Right cardiac atrium (tissue), 5 donors: ENCODE data around the gene SLC38A11. TPM values are rescaled to one million over a fixed set of nuclear protein-coding genes. Genes with fewer than 3 reads are reported as not detected.

ENCODE experiments used
- ATAC-seq, 2 donors: fragments of 200-7000 bp; cut with Tn5 transposase; one replicate each; pipeline versions ENCODE4 v1.8.0 to v1.9.1; 2020; ENCODE audit warnings: moderate library complexity in 2 of 2, mild to moderate bottlenecking in 1 of 2
- DNase-seq, 3 donors: peaks; one replicate each; pipeline ENCODE4 v3.0.0-alpha.2; 2020
- H3K27ac ChIP-seq: one replicate; pipeline ENCODE4 v1.5.1; 2013; ENCODE audit warnings: mild to moderate bottlenecking, low read length, control low read depth, moderate library complexity
- H3K27me3 ChIP-seq: one replicate; pipeline ENCODE4 v1.6.1; 2013; ENCODE audit not compliant: control insufficient read depth, insufficient read depth
- H3K4me1 ChIP-seq: one replicate; pipeline ENCODE4 v1.6.1; 2013; ENCODE audit warnings: low read length; ENCODE audit not compliant: control insufficient read depth, insufficient read depth
- H3K4me3 ChIP-seq: one replicate; pipeline ENCODE4 v1.5.1; 2013; ENCODE audit warnings: low read length, control low read depth
- H3K9me3 ChIP-seq: one replicate; pipeline ENCODE4 v1.6.1; 2013; ENCODE audit warnings: low read length; ENCODE audit not compliant: control insufficient read depth
- WGBS: extraction: QIAGEN DNeasy Blood & Tissue Kit; methylation state at CpG from one replicate; pipeline ENCODE4 v1.1.7; 2013; 5-methylcytosine and 5-hydroxymethylcytosine counted together
- intact Hi-C, 4 donors: fragments of 100-400 bp; cut with DNase I; formaldehyde crosslinking; loops; one replicate each; pipeline versions ENCODE4 v1.11.0 to v1.14.0; 2022 to 2023
- polyA plus RNA-seq: library from polyadenylated mRNA; stranded (reverse); fragments of 200-250 nt; gene quantifications from one replicate; pipeline ENCODE4 v1.2.3, GENCODE V29; 2013
- total RNA-seq, 4 donors: library from RNA; stranded (reverse); fragmentation: NEBNext Ultra II Directional; extraction: Animal tissue kit (Norgen Biotek cat#: 25700); gene quantifications; one replicate each; pipeline ENCODE4 v1.2.1, GENCODE V29; 2021
- donor health status: healthy with polysubstance abuse.
- donor health status: DM: no; HTN: yes; CAD: no.
- donor health status: DM: no; HTN: no; CAD: no.
- donor health status: DM: no; HTN: yes; CAD: no; lungs with severe emphysema.
- donor health status: DM: yes; HTN: yes; CAD: no.

Gene SLC38A11
- total and polyA plus RNA-seq, 5 donors = 0.08 to 0.25 (median 0.17) TPM; not detected in 2

DNA sequence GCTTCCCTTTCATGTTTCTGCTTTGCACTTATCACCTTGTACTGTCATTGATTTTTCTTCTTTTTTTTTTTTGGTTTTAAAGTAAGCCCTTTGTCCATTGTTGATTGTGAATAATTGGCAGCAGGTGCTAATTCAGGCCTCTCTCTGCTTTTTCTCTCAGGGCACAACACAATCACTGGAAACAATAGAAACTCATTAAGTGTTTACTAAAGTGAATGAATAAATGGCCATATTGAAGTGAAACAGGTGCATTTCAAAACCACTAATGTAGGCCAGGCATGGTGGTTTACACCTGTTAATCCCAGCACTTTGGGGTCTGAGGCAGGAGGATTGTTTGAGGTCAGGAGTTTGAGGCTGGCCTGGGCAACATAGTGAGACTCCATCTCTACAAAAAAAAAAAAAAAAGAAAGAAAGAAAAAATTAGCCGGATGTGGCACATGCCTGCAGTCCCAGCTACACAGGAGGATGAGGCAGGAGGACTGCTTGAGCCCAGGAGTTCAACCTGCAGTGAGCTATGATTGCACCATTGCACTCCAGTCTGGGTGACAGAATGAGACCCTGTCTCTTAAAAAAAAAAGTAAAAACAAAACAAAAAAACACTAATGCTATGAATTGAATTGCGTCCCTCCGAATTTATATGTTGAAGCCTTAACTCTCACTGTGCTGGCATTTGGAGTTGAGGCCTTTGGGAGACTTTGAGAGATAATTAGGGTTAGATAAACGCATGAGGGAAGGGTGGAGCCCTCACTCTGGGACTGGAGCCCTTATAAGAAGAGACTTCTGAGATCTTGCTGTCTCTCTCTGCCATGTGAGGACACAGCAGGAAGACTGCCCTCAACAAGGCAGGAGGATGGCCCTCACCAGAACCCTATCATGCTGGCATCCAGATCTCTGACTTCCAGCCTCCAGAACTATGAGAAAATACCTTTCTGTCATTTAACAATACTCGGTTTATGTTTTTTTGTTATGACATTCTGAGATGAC is 19.9 kb downstream of the SLC38A11 start:
- no peak overlapping the region for H3K27ac ChIP-seq
- WGBS = 85% methylated on average over 5 of the region's 5 CpGs
- no peaks in the 10 kb centered on the region for H3K9me3 ChIP-seq
- ATAC-seq = no peak
- H3K4me3 ChIP-seq = no peak overlapping the region
- no peaks in the 10 kb centered on the region for H3K27me3 ChIP-seq
- intact Hi-C loops = no loop called here
- H3K4me1 ChIP-seq = no peaks in the 10 kb centered on the region
- no peak for DNase-seq

DNA sequence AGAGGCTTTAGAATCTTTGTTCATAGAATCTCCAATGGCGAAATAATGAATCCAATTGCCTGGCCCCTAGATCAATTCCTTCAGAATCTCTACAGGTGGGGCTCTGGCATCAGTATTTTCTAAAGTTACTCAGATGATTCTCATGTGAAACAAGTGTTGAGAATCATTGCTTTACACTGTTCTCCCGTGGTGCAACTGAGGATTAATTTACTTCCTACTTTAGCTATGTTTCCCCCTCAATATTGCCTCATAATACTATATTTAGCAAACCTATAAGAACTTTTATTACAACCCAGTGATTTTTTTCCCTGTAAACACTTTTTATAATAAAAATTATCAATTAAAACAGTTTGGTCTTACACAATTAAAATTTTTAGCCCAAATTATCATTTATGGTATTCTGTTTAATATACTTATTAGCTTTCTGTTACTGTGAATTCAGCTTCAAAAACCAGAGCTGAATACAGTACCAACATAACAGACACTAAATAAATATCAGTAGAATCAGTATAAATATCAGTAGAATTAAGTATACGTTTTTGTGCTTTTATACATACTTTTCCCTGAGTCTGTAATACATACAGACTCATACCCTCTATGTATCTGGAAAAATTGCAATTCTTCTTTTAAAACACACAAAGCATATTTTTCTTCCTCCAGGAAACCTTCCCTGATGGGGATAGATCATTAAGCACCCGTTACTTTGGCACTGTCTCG is 20.8 kb downstream of the SLC38A11 start:
- Histone ChIP-seq H3K27me3 (no peaks in the 10 kb centered on the region), H3K4me1 (no peaks in the 10 kb centered on the region), H3K9me3 (no peaks in the 10 kb centered on the region), H3K27ac (no peak overlapping the region), H3K4me3 (no peak overlapping the region)
- DNase-seq = no peak
- intact Hi-C loops = no loop called here
- no peak for ATAC-seq
- 74% methylated on average over 5 of the region's 5 CpGs for WGBS

DNA sequence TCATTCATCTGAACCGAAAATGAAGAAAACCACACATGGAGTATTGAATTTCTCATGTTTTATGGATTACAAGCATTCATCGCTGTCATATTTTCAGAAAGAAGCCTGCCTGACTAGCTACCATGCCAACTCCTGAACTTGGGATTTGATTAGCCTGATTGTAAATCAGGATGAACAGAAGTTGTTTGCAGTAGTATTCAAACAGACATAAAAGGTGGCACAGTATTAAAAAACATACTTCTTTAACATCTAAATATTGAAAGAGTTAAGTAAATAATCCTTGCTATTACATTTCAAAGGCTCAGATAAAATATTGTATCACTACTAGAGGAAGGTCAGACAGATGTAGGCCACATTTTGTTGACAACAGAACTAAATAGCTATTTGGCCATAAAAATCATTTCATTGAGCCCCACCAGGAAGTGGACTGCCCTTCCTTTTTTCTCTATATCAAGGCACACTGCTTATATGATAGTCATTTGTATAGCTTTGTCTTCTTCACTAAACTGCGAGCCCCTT is 21.6 kb downstream of the SLC38A11 start:
- DNase-seq = no peak
- WGBS = 85% methylated on average over 3 of the region's 3 CpGs
- no peaks in the 10 kb centered on the region for H3K9me3 ChIP-seq
- no peaks in the 10 kb centered on the region for H3K4me1 ChIP-seq
- intact Hi-C loops = no loop called here
- ATAC-seq = no peak
- H3K4me3 ChIP-seq = no peak overlapping the region
- H3K27me3 ChIP-seq = no peaks in the 10 kb centered on the region
- H3K27ac ChIP-seq = no peak overlapping the region

DNA sequence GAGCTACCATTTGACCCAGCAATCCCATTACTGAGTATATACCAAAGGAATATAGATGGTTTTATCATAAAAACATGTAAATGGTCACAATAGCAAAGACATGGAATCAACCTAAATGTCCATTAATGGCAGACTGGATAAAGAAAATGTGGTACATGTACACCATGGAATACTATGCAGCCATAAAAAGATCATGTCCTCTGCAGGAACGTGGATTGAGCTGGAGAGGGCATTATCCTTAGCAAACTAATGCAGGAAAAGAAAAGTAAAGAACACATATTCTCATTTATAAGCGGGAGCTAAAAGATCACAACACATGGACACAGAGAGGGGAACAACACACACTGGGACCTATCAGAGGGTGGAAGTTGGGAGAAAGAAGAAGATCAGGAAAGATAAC is 22.9 kb downstream of the SLC38A11 start:
- no peak overlapping the region for H3K4me3 ChIP-seq
- DNase-seq = no peak
- 87% methylated on average over 2 of the region's 2 CpGs for WGBS
- no peaks in the 10 kb centered on the region for H3K4me1 ChIP-seq
- H3K9me3 ChIP-seq = no peaks in the 10 kb centered on the region
- no peaks in the 10 kb centered on the region for H3K27me3 ChIP-seq
- intact Hi-C loops = no loop called here
- H3K27ac ChIP-seq = no peak overlapping the region
- ATAC-seq = no peak

DNA sequence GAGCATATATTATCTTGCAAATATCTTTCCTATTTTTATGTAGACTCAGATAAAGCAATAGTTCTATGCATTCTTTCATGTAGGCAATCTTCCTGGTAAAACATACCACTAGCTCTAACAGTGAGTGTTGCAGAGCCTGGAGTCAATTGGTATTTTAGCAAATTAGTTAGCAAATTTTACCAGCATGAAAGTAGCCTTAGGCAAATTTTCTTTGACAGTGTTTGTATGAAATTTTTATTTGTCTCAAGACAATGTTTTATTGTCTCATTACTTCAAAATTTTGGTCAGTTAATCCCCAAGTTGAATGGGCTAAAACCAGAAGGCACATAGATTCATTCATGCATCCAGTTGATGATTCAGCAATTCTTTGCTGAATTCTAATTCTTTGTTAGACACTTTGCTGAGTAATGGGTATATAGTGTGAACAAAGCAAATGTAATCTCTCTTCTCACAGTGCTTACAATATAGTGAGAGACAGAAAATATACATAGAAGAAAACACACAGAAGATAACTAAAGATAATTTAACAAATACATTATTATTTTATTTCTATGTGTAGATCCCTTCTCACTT is 27.1 kb downstream of the SLC38A11 start:
- Histone ChIP-seq H3K4me3 (no peak overlapping the region), H3K4me1 (no peaks in the 10 kb centered on the region), H3K9me3 (no peaks in the 10 kb centered on the region), H3K27me3 (no peaks in the 10 kb centered on the region), H3K27ac (no peak overlapping the region)
- DNase-seq = no peak
- ATAC-seq = no peak
- intact Hi-C loops = no loop called here

DNA sequence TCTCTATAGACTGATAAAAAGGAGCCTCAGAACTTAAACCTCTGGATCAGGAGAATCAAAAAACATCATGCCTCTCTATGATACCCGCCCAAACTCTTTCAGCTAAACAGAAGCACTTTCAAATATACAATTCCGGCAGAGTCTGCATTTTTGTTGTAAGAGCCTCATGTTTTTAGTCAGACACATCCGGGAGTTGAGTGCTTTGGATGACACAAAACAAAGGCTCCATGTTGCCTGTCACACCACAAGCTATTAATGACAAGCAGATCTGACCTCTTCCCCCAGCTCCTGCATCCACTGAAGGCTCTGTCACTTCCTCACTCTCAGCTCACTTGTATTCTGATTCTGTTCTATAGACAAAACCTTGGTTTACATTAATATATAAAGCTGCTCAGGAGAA is 33.2 kb downstream of the SLC38A11 start:
- DNase-seq (no peak), ATAC-seq (no peak)
- WGBS = 33% methylated on average over 3 of the region's 3 CpGs
- Histone ChIP-seq H3K4me1 (no peaks in the 10 kb centered on the region), H3K27me3 (no peaks in the 10 kb centered on the region), H3K27ac (no peak overlapping the region), H3K4me3 (no peak overlapping the region), H3K9me3 (no peaks in the 10 kb centered on the region)
- intact Hi-C loops = no loop called here

DNA sequence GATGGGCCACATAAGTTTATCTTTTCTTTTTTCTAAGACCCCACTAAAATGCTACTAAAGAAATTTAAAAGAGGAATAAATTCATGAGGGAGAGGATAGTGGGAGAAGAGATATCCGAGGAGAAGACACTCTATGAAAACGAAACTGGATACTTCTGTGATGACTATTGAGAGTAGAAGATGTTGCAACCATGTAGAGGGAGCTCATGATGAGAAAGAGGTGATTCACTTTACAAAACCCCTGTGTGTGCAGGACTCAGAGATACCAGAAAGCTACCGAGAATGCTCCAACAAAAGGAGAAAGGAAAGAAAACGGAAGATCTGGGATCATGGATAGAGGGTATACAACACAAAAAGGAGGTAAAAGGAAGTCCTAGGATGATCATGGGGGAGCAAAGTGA is 34.9 kb downstream of the SLC38A11 start:
- 83% methylated on average over 4 of the region's 4 CpGs for WGBS
- H3K4me3 ChIP-seq = no peak overlapping the region
- H3K9me3 ChIP-seq = no peaks in the 10 kb centered on the region
- DNase-seq (no peak), ATAC-seq (no peak)
- H3K27me3 ChIP-seq = no peaks in the 10 kb centered on the region
- no peaks in the 10 kb centered on the region for H3K4me1 ChIP-seq
- no peak overlapping the region for H3K27ac ChIP-seq
- intact Hi-C loops = no loop called here

DNA sequence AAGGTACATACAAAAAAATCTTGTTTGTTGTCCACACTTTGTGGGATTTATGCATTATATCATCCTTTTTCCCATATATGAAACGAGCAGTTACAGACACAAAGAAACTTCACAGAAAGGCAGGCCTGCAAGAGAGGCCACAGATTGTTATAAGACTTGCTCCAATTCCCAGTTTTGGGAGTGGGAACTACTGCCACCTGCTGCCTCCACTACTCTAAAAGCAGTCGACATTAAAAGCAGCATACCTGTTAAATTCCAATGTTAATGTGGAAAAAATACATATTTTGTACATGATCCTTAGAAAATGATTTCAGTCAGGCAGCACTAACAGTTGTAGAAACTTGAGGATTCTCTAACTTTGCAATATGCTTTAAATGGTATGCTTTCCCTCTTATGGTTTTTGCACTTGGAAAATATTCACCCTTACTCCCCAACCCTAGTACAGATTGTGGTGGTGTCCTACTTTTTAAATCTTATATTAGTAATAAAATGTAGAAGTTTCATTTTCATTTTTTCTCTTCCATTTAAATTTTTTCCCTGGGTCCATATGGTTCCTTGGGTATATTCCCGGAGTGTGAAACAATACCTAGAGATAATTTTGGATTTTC is 37.9 kb downstream of the SLC38A11 start:
- no peak overlapping the region for H3K27ac ChIP-seq
- no peak for ATAC-seq
- WGBS = 32% methylated on average over 3 of the region's 3 CpGs
- no peaks in the 10 kb centered on the region for H3K27me3 ChIP-seq
- peak; percentile 23 to 67 (median 64) for DNase-seq
- H3K9me3 ChIP-seq = no peaks in the 10 kb centered on the region
- intact Hi-C loops = loop anchor here in 3 of 4 donors (2.0 to 5.0 kb wide), 2 partner anchors 179 to 180 kb away; no protein-coding TSS in a partner anchor
- H3K4me3 ChIP-seq = no peak overlapping the region
- no peaks in the 10 kb centered on the region for H3K4me1 ChIP-seq

DNA sequence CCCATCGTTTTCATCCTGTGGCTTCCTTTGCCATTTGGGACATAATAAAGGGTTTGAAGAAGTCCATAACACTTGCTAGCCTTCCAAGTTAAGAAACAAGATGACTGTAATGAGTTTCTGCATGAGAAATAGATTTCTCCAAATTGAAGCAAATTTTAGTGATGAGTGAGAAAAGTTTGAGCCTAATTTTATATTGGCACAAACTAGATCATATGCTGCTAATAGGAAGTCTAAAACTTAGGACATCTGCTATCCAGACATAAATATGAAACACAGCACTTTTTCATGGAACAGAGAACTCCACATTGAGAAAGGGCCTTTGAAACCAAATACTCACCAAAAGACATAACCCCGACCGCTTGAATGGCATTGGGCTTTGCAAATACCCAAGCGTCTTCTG is 39.8 kb downstream of the SLC38A11 start:
- ATAC-seq (no peak), DNase-seq (no peak)
- intact Hi-C loops = loop anchor here in 2 of 4 donors (5.0 kb wide), 1 partner anchor 178 kb away; no protein-coding TSS in a partner anchor

DNA sequence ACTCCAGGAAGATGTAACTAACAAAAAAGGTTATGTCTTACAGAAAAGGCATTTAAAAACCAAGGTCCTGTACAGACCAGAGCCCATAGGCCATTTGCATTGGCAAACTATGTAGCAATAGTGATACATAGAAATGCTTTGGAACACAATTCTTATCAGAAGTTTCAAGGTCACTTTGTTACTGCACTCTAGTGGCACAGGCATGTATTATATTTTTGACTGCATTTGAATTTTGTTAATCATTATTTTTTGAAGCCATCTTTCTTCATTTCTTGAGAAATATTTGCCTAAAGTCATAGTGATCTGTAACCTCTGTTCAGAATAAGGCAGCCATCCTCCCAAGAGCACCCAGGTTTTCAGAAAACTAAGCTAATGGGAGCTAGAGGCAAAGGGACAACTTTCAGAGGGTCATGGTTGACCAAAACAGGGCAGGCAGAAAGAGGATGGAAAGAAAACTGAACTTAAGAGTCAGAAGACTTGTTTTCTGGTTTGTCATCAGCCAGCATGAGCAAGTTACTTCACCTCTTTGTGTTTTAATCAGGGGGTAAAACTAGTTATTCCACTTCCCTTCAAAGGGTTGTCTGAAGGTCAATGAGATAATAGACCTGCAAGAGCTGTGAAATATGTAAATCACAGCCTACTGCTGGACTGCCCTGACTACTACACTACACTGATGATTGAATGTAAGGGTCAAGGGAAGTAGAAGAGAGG is 41.5 kb downstream of the SLC38A11 start:
- ATAC-seq = peak; percentile 43 to 51
- no peak overlapping the region for H3K27ac ChIP-seq
- intact Hi-C loops = loop anchor here in 1 of 4 donors (5.0 kb wide), 1 partner anchor 176 kb away; no protein-coding TSS in a partner anchor
- H3K9me3 ChIP-seq = no peaks in the 10 kb centered on the region
- H3K4me1 ChIP-seq = peaks cover 2% of the 10 kb centered on the region
- no peaks in the 10 kb centered on the region for H3K27me3 ChIP-seq
- no peak for DNase-seq
- no peak overlapping the region for H3K4me3 ChIP-seq

More for the DNA sequence above, 39.8 kb downstream of the SLC38A11 start:
- Histone ChIP-seq H3K27me3 (no peaks in the 10 kb centered on the region), H3K27ac (no peak overlapping the region), H3K4me1 (no peaks in the 10 kb centered on the region), H3K4me3 (no peak overlapping the region), H3K9me3 (no peaks in the 10 kb centered on the region)
- WGBS = 83% methylated on average over 4 of the region's 4 CpGs
